ENCODE data around the gene HMG20A. TPM values are rescaled to one million over a fixed set of nuclear protein-coding genes. Genes with fewer than 3 reads are reported as not detected.

Gene HMG20A
- total RNA-seq, 1 experiment from 2014 or later, result 61.7 TPM

GRCh38 chr15:77504306-77504705, 83.6 kb downstream of the HMG20A start:
- H3K4me3 Mint-ChIP-seq (ENCODE audit: low read depth, unreplicated experiment), result no peak overlapping the region
- no peak for DNase-seq
- no peaks in the 10 kb centered on the region for H3K9me3 Mint-ChIP-seq (ENCODE audit: low read depth, unreplicated experiment)
- no TSS peak for BruUV-seq (replicated peaks)
- peaks cover 75% of the 10 kb centered on the region for H3K4me1 Mint-ChIP-seq (ENCODE audit: low read depth, unreplicated experiment)
- peak overlapping the region; percentile 45 for H3K27ac Mint-ChIP-seq (ENCODE audit: unreplicated experiment)
- intact Hi-C loops (cut with micrococcal nuclease; ENCODE audit: unreplicated experiment), result no loop called here
- CTCF ChIA-PET, result no interaction called here
- no peak for TF ChIP-seq CTCF (IDR thresholded peaks at IDR 0.05; ENCODE audit: unreplicated experiment)
- peaks cover 30% of the 10 kb centered on the region for H3K36me3 Mint-ChIP-seq (ENCODE audit: insufficient read depth, unreplicated experiment)
- H3K27me3 Mint-ChIP-seq (ENCODE audit: unreplicated experiment), result no peaks in the 10 kb centered on the region

- no peaks in the 10 kb centered on the region for H3K27me3 Mint-ChIP-seq (ENCODE audit: unreplicated experiment)
- intact Hi-C loops (cut with micrococcal nuclease; ENCODE audit: unreplicated experiment), result no loop called here
- no peak overlapping the region for H3K4me3 Mint-ChIP-seq (ENCODE audit: low read depth, unreplicated experiment)
- DNase-seq, result no peak
- CTCF ChIA-PET, result interaction anchor here (5.5 kb wide), 1 partner anchor 39 kb away, joined by 60 read pairs; no protein-coding TSS in a partner anchor
- H3K4me1 Mint-ChIP-seq (ENCODE audit: low read depth, unreplicated experiment), result peaks cover 78% of the 10 kb centered on the region
- peak overlapping the region; percentile 45 for H3K27ac Mint-ChIP-seq (ENCODE audit: unreplicated experiment)
- peaks cover 30% of the 10 kb centered on the region for H3K36me3 Mint-ChIP-seq (ENCODE audit: insufficient read depth, unreplicated experiment)
- no peaks in the 10 kb centered on the region for H3K9me3 Mint-ChIP-seq (ENCODE audit: low read depth, unreplicated experiment)
- TF ChIP-seq CTCF (IDR thresholded peaks at IDR 0.05; ENCODE audit: unreplicated experiment), result no peak
- no TSS peak for BruUV-seq (replicated peaks)
Measured at GRCh38 chr15:77504871-77505270, 84.2 kb downstream of the HMG20A start.

GRCh38 chr15:77505556-77505955, 84.9 kb downstream of the HMG20A start:
- H3K27me3 Mint-ChIP-seq (ENCODE audit: unreplicated experiment), result no peaks in the 10 kb centered on the region
- H3K27ac Mint-ChIP-seq (ENCODE audit: unreplicated experiment), result no peak overlapping the region
- CTCF ChIA-PET, result interaction anchor here (0.7 to 5.5 kb wide), 2 partner anchors 38 to 357 kb away, joined by 3 to 60 read pairs; no protein-coding TSS in a partner anchor
- peaks cover 74% of the 10 kb centered on the region for H3K4me1 Mint-ChIP-seq (ENCODE audit: low read depth, unreplicated experiment)
- TF ChIP-seq CTCF (IDR thresholded peaks at IDR 0.05; ENCODE audit: unreplicated experiment), result no peak
- H3K36me3 Mint-ChIP-seq (ENCODE audit: insufficient read depth, unreplicated experiment), result peaks cover 30% of the 10 kb centered on the region
- intact Hi-C loops (cut with micrococcal nuclease; ENCODE audit: unreplicated experiment), result no loop called here
- DNase-seq, result no peak
- no peak overlapping the region for H3K4me3 Mint-ChIP-seq (ENCODE audit: low read depth, unreplicated experiment)
- BruUV-seq (replicated peaks), result no TSS peak
- no peaks in the 10 kb centered on the region for H3K9me3 Mint-ChIP-seq (ENCODE audit: low read depth, unreplicated experiment)

GRCh38 chr15:77506311-77507142, 85.8 kb downstream of the HMG20A start:
- Mint-ChIP-seq H3K27me3 (ENCODE audit: unreplicated experiment) (no peaks in the 10 kb centered on the region), H3K27ac (ENCODE audit: unreplicated experiment) (peak overlapping the region; percentile 99), H3K4me1 (ENCODE audit: low read depth, unreplicated experiment) (peaks cover 65% of the 10 kb centered on the region), H3K4me3 (ENCODE audit: low read depth, unreplicated experiment) (peak overlapping the region; percentile 61), H3K36me3 (ENCODE audit: insufficient read depth, unreplicated experiment) (peaks cover 30% of the 10 kb centered on the region), H3K9me3 (ENCODE audit: low read depth, unreplicated experiment) (no peaks in the 10 kb centered on the region)
- no TSS peak for BruUV-seq (replicated peaks)
- CTCF ChIA-PET, result interaction anchor here (1.1 to 5.5 kb wide), 4 partner anchors 10 to 320 kb away, joined by 3 to 60 read pairs (median 4); no protein-coding TSS in a partner anchor
- peak; percentile 71 for DNase-seq
- no peak for TF ChIP-seq CTCF (IDR thresholded peaks at IDR 0.05; ENCODE audit: unreplicated experiment)
- intact Hi-C loops (cut with micrococcal nuclease; ENCODE audit: unreplicated experiment), result loop anchor here (2.0 kb wide), 1 partner anchor 36 kb away; no protein-coding TSS in a partner anchor
